HFFc6 (cell line): Measurements from ENCODE around the gene CHRM4. TPM values are rescaled to one million over a fixed set of nuclear protein-coding genes. Genes with fewer than 3 reads are reported as not detected.

ENCODE experiments used
- DNase-seq: peaks from one replicate; pipeline ENCODE4 v3.0.0-alpha.2; 2018
- H3K27ac Mint-ChIP-seq: 2 replicates; pipeline ENCODE4 v1.8.0; 2020; ENCODE audit warnings: mild to moderate bottlenecking, mixed read lengths
- H3K27me3 Mint-ChIP-seq: 2 replicates; pipeline ENCODE4 v1.8.0; 2021; ENCODE audit warnings: mild to moderate bottlenecking, moderate library complexity, mixed read lengths; ENCODE audit not compliant: insufficient read depth
- H3K36me3 Mint-ChIP-seq: 2 replicates; pipeline ENCODE4 v1.8.0; 2021; ENCODE audit warnings: low read depth, mixed read lengths
- H3K4me1 Mint-ChIP-seq: 2 replicates; pipeline ENCODE4 v1.8.0; 2020; ENCODE audit warnings: low read depth, mixed read lengths
- H3K4me3 Mint-ChIP-seq: 2 replicates; pipeline ENCODE4 v1.8.0; 2020; ENCODE audit warnings: mild to moderate bottlenecking, moderate library complexity, mixed read lengths
- H3K9me3 Mint-ChIP-seq: 2 replicates; pipeline ENCODE4 v1.8.0; 2020; ENCODE audit warnings: mild to moderate bottlenecking, mixed read lengths
- total RNA-seq, 6 experiments: library from RNA; stranded (reverse); fragmentation: NEBNext Ultra II Directional; extraction: Animal tissue kit (Norgen Biotek cat#: 25700); gene quantifications; 2 replicates in 1 of 6; 3 replicates in 5 of 6; pipeline ENCODE4 v1.2.3, GENCODE V29; 2021
- TF ChIP-seq, protein P1 (sequence below): fragments of 200-600 bp; sonication (generic); IDR thresholded peaks from 2 replicates; pipeline ENCODE4 v1.5.0; 2021; ENCODE audit warnings: antibody characterized with exemption, mild to moderate bottlenecking

CHRM4 gene
- total RNA-seq, 6 experiments from 2014 or later: not detected

DNA sequence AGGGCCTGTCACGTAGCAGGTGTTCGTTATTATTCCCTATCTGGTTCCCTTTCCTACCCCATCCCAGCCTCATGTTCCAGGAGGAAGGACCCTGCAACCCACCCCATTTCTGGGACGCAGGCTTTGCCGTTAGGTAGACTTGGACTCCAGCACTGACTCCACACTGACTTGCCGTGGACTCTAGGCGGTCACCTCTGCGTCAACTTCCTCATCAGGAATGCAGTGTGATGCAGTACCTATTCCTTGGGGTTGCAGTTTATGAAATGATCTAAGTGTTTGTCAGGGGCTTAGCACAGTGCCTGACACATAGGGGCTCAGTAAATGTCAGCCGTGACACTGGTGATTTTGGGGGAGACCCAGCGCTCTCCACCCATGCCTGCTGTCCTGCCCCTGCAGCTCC, 27.5 kb downstream of the CHRM4 start:
- TF ChIP-seq, protein P1, sequence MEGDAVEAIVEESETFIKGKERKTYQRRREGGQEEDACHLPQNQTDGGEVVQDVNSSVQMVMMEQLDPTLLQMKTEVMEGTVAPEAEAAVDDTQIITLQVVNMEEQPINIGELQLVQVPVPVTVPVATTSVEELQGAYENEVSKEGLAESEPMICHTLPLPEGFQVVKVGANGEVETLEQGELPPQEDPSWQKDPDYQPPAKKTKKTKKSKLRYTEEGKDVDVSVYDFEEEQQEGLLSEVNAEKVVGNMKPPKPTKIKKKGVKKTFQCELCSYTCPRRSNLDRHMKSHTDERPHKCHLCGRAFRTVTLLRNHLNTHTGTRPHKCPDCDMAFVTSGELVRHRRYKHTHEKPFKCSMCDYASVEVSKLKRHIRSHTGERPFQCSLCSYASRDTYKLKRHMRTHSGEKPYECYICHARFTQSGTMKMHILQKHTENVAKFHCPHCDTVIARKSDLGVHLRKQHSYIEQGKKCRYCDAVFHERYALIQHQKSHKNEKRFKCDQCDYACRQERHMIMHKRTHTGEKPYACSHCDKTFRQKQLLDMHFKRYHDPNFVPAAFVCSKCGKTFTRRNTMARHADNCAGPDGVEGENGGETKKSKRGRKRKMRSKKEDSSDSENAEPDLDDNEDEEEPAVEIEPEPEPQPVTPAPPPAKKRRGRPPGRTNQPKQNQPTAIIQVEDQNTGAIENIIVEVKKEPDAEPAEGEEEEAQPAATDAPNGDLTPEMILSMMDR: no peak
- Mint-ChIP-seq H3K27me3 (no peaks in the 10 kb centered on the region; the same call in 1 of the 2 replicates), H3K4me1 (peaks cover 19% of the 10 kb centered on the region), H3K27ac (peak overlapping the region; percentile 52; the same call in 1 of the 2 replicates), H3K4me3 (no peak overlapping the region), H3K9me3 (no peaks in the 10 kb centered on the region), H3K36me3 (no peaks in the 10 kb centered on the region)
- no peak for DNase-seq

DNA sequence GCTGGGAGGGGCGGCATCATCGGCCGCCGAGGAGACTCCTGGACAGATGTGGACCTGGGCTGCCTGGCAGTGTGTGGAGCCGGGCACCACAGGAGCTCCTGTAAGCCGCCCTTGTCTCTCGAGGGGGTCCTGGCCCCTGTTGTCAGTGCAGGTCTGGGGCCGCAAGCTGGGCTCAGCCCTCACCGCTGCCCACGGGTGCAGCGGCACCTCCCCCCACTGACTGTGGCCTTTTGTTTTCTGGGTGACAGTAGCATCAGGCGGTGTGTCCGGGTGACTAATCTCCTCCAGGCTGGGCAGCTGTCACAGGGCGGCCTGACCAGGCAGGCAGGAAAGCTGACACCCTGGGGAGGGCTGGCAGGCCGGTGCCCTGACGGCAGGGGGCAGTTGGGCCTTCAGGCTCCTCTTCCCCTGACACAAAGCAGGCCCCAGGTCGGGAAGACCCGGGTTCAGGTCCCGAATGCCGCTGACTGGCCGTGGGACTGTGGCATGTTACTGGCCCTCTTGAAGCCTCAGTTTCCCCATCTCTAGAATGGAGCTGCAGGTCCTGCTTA, 28.0 kb downstream of the CHRM4 start:
- peak overlapping the region; percentile 64 for H3K27ac Mint-ChIP-seq
- H3K36me3 Mint-ChIP-seq: no peaks in the 10 kb centered on the region
- H3K4me1 Mint-ChIP-seq: peaks cover 19% of the 10 kb centered on the region
- peak; percentile 44 for DNase-seq
- no peaks in the 10 kb centered on the region; the same call in 1 of the 2 replicates for H3K27me3 Mint-ChIP-seq
- TF ChIP-seq, protein P1: no peak
- H3K4me3 Mint-ChIP-seq: no peak overlapping the region
- no peaks in the 10 kb centered on the region for H3K9me3 Mint-ChIP-seq

DNA sequence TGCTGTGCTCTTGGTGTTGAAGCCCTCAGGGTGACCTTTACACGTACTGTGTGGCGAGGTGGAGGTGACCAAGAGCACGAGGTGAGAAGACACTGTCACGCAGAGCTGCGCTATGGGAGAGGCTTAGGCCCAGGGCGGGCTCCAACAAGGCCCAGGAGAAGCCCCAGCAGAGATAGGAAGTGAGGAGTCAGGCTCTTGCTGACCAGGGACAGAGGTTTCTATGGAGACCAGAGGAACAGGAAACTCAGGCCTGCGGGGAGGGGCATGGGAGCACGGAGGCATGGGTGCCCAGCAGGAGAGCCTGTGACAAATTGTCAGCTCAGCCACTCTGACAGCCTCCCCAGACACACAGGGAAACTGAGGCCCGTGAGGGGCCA, 28.6 kb downstream of the CHRM4 start:
- TF ChIP-seq, protein P1: no peak
- DNase-seq: peak; percentile 47
- Mint-ChIP-seq H3K9me3 (no peaks in the 10 kb centered on the region), H3K27me3 (no peaks in the 10 kb centered on the region; the same call in 1 of the 2 replicates), H3K27ac (peak overlapping the region; percentile 82), H3K4me1 (peaks cover 19% of the 10 kb centered on the region), H3K4me3 (no peak overlapping the region), H3K36me3 (no peaks in the 10 kb centered on the region)

DNA sequence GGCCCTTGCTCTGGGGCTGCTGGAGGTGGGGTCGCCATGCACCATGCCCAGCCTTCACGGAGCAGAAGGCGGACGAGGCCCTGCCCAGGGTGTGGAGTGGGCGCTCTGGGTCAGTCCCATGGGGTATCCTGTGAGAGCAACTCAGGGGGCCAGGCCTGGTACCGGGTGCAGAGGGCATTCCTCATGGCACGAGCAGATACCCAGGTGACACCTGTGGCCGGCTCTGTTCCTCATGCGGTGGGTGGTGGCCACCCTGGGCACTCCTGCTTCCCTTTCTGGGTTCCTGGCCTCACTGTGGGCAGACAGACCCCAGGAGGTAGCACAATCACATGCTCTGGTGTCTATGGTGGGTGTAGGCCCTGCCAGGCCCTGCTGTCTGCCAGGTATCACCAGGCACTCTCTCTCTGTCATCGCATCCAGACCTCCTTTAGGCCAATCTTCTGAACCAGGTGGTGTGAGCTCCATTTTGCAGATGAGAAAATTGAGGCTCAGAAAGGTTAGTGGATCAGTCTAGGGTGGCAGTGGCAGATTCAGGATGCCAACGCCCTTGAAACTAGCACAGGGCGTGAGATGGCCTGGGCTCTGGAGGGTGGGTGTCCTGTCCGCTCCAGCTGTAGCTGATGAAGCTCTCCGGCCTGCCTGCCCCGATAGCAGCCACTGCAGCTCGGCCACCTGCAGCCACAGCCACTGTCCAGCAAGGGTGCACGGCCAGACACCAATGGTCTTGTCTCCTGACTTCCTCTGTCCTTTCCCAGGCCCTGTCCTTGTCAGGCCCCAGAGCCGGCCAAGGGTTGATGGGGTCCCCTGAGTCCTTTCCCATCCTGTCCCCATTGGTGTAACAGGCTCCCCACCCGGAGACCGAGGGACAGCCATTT, 29.2 kb downstream of the CHRM4 start:
- Mint-ChIP-seq H3K9me3 (no peaks in the 10 kb centered on the region), H3K4me3 (no peak overlapping the region), H3K27me3 (no peaks in the 10 kb centered on the region; the same call in none of the 2 replicates), H3K4me1 (peaks cover 19% of the 10 kb centered on the region), H3K27ac (peak overlapping the region; percentile 82), H3K36me3 (no peaks in the 10 kb centered on the region)
- DNase-seq: no peak
- TF ChIP-seq, protein P1: no peak

DNA sequence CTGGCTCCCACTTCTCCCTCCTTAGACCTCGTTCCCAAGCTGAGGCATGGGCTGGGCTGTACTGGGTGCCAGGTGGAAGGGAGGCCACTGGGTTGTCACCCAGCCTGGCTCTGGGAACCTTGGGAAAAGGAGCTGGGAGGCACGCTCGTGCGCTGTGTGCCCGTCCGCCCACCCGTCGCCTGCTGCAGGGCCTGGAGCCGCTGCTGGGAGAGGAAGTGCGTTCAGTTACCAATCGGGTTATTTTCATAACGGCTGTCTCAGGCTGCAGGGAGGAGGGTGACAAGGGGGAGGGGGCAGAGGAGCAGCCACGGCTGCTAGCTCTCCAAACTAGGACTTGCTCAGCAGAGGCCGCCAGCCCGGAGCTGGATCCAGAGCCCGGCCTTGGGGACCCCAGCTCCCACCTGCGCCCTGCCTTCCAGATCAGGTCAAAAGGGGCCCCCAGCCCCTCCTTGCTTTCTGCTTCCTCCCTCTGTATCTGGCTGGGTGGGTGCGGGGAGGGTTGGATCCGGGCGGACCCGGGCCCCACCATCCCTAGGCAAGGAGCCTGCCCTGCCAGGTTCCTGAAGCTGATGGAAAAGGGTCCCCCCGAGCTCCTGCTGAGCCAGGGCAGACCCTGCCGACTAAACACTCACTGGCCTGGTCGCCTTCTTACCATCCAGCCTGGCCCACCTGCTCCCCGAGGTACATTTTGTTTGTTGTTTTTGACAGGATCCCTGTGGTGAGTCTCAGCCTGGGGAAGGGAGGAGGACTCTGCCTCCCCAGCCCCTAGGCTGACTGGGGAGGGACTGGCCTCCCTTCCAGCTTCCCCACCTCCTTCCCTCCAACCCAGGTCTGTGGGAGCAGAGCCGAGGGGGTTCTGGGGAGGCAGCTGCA, 30.1 kb downstream of the CHRM4 start:
- TF ChIP-seq, protein P1: no peak
- no peak overlapping the region for H3K4me3 Mint-ChIP-seq
- no peaks in the 10 kb centered on the region; the same call in none of the 2 replicates for H3K27me3 Mint-ChIP-seq
- H3K9me3 Mint-ChIP-seq: no peaks in the 10 kb centered on the region
- peaks cover 25% of the 10 kb centered on the region for H3K4me1 Mint-ChIP-seq
- no peaks in the 10 kb centered on the region for H3K36me3 Mint-ChIP-seq
- peak overlapping the region; percentile 67 for H3K27ac Mint-ChIP-seq
- DNase-seq: no peak
